ENCODE measurements around the gene EBP. TPM values are rescaled to one million over a fixed set of nuclear protein-coding genes. Genes with fewer than 3 reads are reported as not detected.

EBP gene
- total RNA-seq, 1 donor from 2014 or later = 55.4 TPM

GRCh38 chrX:48490661-48491060, 30.9 kb upstream of the EBP start:
- intact Hi-C loops (cut with micrococcal nuclease) = loop anchor here (10.0 kb wide), 1 partner anchor 406 kb away; no protein-coding TSS in a partner anchor
- ATAC-seq (no peak), DNase-seq (no peak)

GRCh38 chrX:48491809-48492208, 29.8 kb upstream of the EBP start:
- intact Hi-C loops (cut with micrococcal nuclease) = loop anchor here (10.0 kb wide), 1 partner anchor 407 kb away; no protein-coding TSS in a partner anchor
- ATAC-seq (no peak), DNase-seq (no peak)

- ATAC-seq (peak; percentile 48), DNase-seq (no peak)
- intact Hi-C loops (cut with micrococcal nuclease) = loop anchor here (10.0 kb wide), 1 partner anchor 408 kb away; no protein-coding TSS in a partner anchor
Measured at GRCh38 chrX:48492293-48492910, 29.2 kb upstream of the EBP start.

GRCh38 chrX:48493890-48494364, 27.7 kb upstream of the EBP start:
- intact Hi-C loops (cut with micrococcal nuclease) = loop anchor here (10.0 kb wide), 1 partner anchor 409 kb away; no protein-coding TSS in a partner anchor
- peak; percentile 43 for ATAC-seq
- no peak for DNase-seq

GRCh38 chrX:48496660-48497059, 24.9 kb upstream of the EBP start:
- intact Hi-C loops (cut with micrococcal nuclease) = loop anchor here (10.0 kb wide), 1 partner anchor 412 kb away; no protein-coding TSS in a partner anchor
- no peak for DNase-seq
- no peak for ATAC-seq

- intact Hi-C loops (cut with micrococcal nuclease) = loop anchor here (10.0 kb wide), 1 partner anchor 413 kb away; no protein-coding TSS in a partner anchor
- ATAC-seq (no peak), DNase-seq (no peak)
Measured at GRCh38 chrX:48497871-48498270, 23.7 kb upstream of the EBP start.

GRCh38 chrX:48498374-48498809, 23.2 kb upstream of the EBP start:
- DNase-seq (no peak), ATAC-seq (no peak)
- intact Hi-C loops (cut with micrococcal nuclease) = loop anchor here (10.0 kb wide), 1 partner anchor 414 kb away; no protein-coding TSS in a partner anchor

- DNase-seq (no peak), ATAC-seq (no peak)
- intact Hi-C loops (cut with micrococcal nuclease) = no loop called here
Measured at GRCh38 chrX:48504261-48504660, 17.3 kb upstream of the EBP start.

- ATAC-seq (no peak), DNase-seq (no peak)
- intact Hi-C loops (cut with micrococcal nuclease) = no loop called here
Measured at GRCh38 chrX:48505481-48505880, 16.1 kb upstream of the EBP start.

GRCh38 chrX:48507246-48507645, 14.4 kb upstream of the EBP start:
- intact Hi-C loops (cut with micrococcal nuclease) = no loop called here
- DNase-seq (no peak), ATAC-seq (no peak)

- intact Hi-C loops (cut with micrococcal nuclease) = no loop called here
- ATAC-seq (peak; percentile 98), DNase-seq (peak; percentile 92)
Measured at GRCh38 chrX:48508400-48509244, 13.0 kb upstream of the EBP start, which contains the start of gene PORCN. TSS of gene PORCN (plus strand) at chrX:48508992. CDS start at chrX:48509821, 829 bp downstream.

- intact Hi-C loops (cut with micrococcal nuclease) = no loop called here
- peak; percentile 13 for ATAC-seq
- DNase-seq = no peak
Measured at GRCh38 chrX:48509245-48509590, 12.4 kb upstream of the EBP start.

GRCh38 chrX:48509619-48510018, 12.0 kb upstream of the EBP start:
- intact Hi-C loops (cut with micrococcal nuclease) = no loop called here

GRCh38 chrX:48511560-48511959, 10.0 kb upstream of the EBP start:
- ATAC-seq = no peak
- DNase-seq = no peak
- intact Hi-C loops (cut with micrococcal nuclease) = no loop called here

More at GRCh38 chrX:48509619-48510018, 12.0 kb upstream of the EBP start:
- no peak for ATAC-seq
- no peak for DNase-seq

- no peak for ATAC-seq
- intact Hi-C loops (cut with micrococcal nuclease) = no loop called here
- DNase-seq = no peak
Measured at GRCh38 chrX:48512371-48512935, 9.2 kb upstream of the EBP start.

GRCh38 chrX:48513670-48514069, 7.9 kb upstream of the EBP start:
- DNase-seq (no peak), ATAC-seq (no peak)
- intact Hi-C loops (cut with micrococcal nuclease) = no loop called here

GRCh38 chrX:48514126-48514806, 7.3 kb upstream of the EBP start:
- ATAC-seq (no peak), DNase-seq (no peak)
- intact Hi-C loops (cut with micrococcal nuclease) = no loop called here

GRCh38 chrX:48514868-48515460, 6.6 kb upstream of the EBP start:
- intact Hi-C loops (cut with micrococcal nuclease) = no loop called here
- DNase-seq (no peak), ATAC-seq (no peak)

- intact Hi-C loops (cut with micrococcal nuclease) = no loop called here
- ATAC-seq = peak; percentile 32
- no peak for DNase-seq
Measured at GRCh38 chrX:48515842-48516241, 5.8 kb upstream of the EBP start.
